Stimulated activated CD8-positive, alpha-beta memory T cell treated with anti-CD3 and anti-CD28 coated beads, Interleukin-4, amount 100 ng/mL, for 24 hours (primary cell): ENCODE results near the gene GNG4.
A peak's percentile ranks its signal among the peaks of the same experiment; 100 is the strongest.
"Not testable (repeated sequence)": the region's sequence is repeated elsewhere in the genome, so short reads cannot be mapped to it uniquely, and the experiment has no call there.

Source experiments
- DNase-seq: peaks from one replicate; pipeline ENCODE4 v3.0.0-alpha.2; 2020; ENCODE audit warnings: low read depth

Gene GNG4

GRCh38 chr1:235650341-235651169 lies 971 bp upstream of the GNG4 start:
- no peak for DNase-seq

DNA sequence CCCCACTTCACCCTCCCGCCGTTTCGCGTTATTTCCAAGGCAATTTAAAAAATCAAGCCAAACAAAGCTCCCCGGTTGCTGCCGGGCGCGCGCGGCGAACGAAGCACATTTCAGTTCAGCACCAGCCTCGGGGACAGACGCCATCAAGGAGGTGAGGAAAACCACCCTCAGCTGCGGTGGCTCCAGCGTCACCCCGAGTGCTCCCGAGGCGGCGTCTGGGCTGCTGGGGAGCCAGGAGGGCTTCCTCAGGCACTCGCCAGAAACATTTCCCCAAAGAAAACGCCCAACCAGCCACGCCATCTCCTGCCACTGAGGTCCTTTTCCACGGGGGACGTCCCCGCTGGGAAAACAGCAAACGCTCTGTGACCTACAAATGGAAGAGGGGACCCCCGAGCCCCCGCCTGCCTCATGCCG lies 623 bp downstream of the GNG4 start:
- DNase-seq, result peak; percentile 26

GRCh38 chr1:235648407-235648907 lies 1.1 kb downstream of the GNG4 start:
- DNase-seq, result no peak

DNA sequence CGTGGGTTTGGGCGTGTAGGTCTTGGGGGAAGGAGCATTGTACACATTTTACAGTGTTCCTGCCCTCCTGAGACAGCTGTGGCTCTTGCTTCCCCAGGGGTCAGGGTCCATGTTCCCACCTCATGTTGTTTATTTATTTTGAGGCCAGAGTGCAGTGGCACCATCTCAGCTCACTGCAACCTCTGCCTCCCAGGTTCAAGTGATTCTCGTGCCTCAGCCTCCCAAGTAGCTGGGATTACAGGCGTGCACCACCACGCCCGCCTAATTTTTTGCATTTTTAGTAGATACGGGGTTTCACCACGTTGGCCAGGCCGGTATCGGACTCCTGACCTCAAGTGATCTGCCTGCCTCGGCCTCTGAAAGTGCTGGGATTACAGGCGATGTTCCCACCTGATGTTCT lies 2.0 kb downstream of the GNG4 start:
- DNase-seq, result not testable (repeated sequence)

GRCh38 chr1:235646463-235646862 lies 3.1 kb downstream of the GNG4 start:
- DNase-seq, result no peak

DNA sequence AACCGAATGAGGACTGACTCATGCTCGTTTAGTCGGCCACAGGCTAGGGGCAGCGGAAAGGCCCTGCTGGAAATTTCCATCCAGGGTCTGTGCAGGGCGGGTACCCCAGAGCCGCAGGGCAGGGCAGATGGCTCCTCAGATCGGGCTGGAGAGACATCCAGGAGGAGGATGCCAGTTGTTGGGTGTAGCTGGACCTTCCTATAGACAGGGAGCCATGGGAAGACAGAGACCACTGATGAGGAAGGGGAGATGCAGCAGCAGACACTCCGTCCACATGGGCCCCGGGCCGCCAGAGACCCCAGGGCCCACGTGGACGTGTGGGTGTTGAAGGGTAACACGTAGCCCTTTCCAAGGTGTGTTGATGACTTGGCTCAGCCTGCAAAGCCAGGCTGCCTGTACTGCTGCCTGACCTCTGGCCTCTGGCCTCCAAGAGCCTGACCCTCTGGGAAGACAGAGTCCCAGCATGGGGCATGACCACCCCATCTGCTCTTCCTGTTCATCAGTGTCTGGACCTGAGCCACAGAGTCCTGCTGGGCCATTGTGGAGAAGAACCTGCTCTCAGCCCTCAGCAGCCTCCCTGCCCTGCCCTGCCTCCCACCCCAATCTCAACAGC lies 4.8 kb downstream of the GNG4 start:
- DNase-seq, result no peak

GRCh38 chr1:235643837-235644692 lies 5.5 kb downstream of the GNG4 start:
- no peak for DNase-seq

- no peak for DNase-seq
Observed at GRCh38 chr1:235642943-235643371, 6.6 kb downstream of the GNG4 start.

- DNase-seq, result peak; percentile 45
Observed at GRCh38 chr1:235642011-235642942, 7.3 kb downstream of the GNG4 start.

- DNase-seq, result no peak
Observed at GRCh38 chr1:235640580-235640979, 9.0 kb downstream of the GNG4 start.

DNA sequence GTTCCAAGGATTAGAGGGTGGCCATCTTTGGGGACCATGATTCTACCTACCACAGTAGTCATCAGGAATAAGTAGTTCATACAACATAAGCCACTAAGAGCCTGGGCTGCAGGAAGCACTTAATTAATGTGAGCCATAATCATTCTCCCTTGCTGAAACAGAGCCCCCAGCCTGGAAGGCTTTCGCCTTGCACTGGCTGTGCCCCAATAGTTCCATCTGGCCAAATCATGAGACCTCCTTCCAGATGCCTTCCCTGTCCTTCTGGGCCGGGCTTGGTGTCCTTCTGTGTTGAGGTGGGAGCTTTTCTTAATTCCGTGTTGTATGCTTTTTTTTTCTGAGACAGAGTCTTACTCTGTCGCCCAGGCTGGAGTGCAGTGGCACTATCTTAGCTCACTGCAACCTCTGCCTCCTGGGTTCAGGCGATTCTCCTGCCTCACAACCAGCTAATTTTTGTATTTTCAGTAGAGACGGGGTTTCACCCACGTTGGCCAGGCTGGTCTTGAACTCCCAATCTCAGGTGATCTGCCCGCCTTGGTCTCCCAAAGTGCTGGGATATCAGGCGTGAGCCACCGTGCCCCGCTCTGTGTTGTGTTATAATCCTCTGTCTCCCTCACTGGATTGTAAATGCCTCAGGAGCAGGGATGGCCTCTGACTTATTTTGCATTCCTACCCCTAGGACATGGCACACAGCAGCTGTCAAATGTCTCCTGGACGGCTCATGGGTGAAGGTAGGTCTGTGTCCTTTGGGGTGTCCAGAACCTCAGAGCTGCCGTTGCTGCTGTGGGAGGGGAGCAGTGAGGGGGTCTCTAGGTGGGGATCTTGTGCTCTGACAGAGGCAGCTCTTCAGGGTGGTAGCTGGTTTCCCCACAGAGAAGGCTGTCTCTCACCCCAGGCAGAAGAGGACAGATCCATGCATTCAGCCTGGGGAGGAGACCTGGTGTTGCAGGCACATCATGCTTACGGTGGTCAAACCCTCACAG lies 10.1 kb downstream of the GNG4 start:
- DNase-seq, result no peak

GRCh38 chr1:235638612-235639011 lies 11.0 kb downstream of the GNG4 start:
- not testable (repeated sequence) for DNase-seq

DNA sequence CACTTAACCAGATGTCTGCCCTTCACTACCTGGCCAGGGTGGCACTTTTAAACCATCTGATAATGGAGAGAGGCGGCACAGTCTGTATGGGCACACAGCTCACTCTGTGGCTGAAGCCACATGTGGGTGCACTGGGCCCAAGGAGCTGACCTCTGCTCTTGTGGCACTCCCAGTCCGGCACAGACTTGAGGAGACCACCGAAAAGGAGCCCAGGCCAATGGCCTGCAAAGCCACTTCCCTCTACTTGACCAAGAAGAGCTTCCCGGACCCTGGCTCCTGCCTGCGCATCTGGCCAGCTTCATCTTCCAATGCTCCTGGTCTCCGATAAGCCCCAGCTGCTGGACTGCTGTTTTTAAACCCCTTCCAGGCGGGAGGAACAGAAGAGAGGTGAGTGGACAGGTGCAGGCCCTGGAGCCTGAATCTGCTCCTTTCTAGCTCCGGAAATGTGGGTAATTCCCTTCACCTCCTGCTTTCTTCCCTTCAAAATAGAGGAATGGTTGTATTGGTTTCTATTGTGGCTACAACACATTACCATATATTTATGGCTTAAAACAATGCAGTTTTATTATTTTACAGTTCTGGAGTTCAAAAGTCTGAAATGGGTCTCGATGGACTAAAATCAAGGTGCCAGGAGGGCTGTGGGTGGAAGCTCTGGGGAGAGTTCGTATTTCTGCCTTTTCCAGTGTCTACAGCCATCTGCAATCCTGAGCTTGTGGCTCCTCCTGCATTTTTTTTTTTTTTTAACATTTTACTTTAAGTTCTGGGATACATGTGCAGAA lies 11.6 kb downstream of the GNG4 start:
- DNase-seq, result no peak

- no peak for DNase-seq
Observed at GRCh38 chr1:235635938-235636662, 13.5 kb downstream of the GNG4 start.

DNA sequence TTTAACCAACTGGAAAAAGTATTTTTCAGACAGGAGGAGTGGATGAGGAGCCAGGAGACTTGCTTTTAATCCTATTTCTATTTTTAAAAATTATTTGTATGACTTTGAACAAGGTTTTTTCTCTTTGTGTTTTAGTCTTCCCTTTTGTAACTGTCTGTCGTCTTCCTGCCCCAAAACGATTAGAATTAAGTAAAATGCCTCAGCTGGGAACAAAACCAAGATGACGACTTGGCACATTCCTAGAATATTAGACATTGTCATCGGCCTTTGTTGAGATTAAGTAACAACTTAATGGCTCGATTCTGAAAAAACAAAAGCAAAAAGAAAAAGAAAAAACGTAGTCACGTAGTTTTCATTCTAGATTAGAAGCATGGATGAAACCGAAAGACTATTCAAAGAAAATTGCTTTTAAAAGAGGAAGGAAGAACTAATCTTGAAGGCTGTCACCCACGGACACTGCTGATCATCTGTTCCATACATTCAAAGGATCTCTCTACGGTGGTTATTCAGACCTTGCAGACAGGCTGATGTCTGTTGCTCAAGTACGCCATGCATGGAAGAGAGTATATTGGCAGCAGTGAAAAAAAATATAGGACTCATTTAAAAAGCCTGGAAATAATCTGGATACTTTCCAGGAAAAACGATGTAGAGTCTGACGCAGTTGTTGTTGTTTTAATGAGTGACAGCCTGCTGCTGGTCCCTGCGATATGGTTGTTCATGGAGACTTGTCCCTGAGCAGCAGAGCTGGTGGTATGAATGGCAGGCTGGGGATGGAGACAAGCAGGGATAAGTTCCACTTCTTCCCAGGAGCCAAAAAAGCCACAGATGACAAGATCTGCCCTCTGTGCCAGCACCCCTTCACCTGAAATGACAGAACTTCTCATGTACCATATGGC lies 16.8 kb downstream of the GNG4 start:
- DNase-seq, result no peak

DNA sequence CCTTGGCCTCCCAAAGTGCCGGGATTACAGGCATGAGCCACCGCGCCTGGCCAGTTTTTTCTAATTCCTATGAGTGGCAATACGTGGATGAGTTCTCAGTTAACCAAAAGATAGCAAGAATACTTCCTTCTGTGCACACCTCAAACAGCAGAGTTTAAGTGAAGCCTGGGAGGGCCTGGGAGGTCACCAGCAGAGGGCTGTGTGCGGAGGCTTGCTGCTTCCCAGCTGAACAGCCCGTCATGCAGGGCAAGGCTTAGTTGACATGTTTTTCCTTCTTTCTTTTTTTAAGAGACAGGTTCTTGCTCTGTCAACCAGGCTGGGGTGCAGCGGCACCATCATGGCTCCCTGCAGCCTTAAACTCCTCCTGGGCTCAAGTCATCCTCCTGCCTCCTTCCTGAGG lies 17.8 kb downstream of the GNG4 start:
- DNase-seq, result no peak

DNA sequence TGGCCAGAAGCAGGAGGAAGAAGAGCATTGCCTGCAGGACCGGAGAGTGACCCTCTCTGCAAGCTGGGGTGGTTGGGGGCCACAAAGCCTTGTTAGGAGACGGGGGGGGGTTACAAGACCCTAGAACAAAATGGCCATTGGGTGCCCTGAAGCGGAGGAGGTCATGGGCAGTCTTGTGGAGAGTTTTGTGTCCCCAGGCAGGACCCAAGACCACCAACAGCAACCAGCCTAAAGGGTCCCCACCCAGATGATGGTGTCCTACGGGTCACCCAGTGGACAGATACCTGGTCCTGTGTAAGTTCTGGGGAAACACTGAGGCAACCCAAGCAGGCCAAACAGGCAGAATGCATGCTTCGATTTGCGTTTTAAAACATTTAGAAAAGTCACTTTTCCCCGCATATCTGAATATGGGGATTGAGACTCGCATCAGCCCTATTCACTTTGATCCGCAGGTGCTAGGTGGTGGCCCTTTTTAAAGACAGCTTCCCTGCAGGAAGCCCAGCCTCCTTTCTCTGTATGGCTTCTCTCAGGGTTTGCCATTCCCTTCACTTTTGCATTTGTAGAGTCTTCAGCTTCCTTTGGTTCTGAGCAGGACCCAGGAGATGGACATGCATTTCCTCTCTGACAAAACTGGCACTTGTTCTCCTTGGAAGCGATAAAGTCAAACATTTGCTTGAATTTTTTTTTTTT lies 21.1 kb downstream of the GNG4 start:
- no peak for DNase-seq
